Neural cell (in vitro differentiated cells): ENCODE data around the gene ISOC2. TPM values are rescaled to one million over a fixed set of nuclear protein-coding genes. Genes with fewer than 3 reads are reported as not detected.

Experiments used
- H2AFZ ChIP-seq: fragments of 200-600, 300-800 bp; sonication (generic), shearing (Covaris generic); 2 replicates; pipeline ENCODE4 v1.6.0; 2014; ENCODE audit warnings: low read depth, mild to moderate bottlenecking, antibody characterized with exemption, low read length, moderate library complexity
- H3F3A ChIP-seq: fragments of 200-600 bp; shearing (Covaris generic); 2 replicates; pipeline ENCODE4 v1.6.1; 2016; ENCODE audit warnings: mild to moderate bottlenecking, moderate library complexity, mixed read lengths, antibody characterized with exemption, low read length; ENCODE audit not compliant: insufficient read depth, poor library complexity, severe bottlenecking
- H3K27ac ChIP-seq: fragments of 200-600, 300-800 bp; sonication (generic), shearing (Covaris generic); 2 replicates; pipeline ENCODE4 v1.5.1; 2014; ENCODE audit warnings: mild to moderate bottlenecking, low read length, moderate library complexity
- H3K27me3 ChIP-seq: fragments of 300-800, 200-600 bp; sonication (generic), shearing (Covaris generic); 2 replicates; pipeline ENCODE4 v1.6.0; 2014; ENCODE audit warnings: mild to moderate bottlenecking, low read depth, low read length, moderate library complexity; ENCODE audit not compliant: insufficient read depth
- H3K36me3 ChIP-seq: fragments of 300-800, 200-600 bp; sonication (generic), shearing (Covaris generic); 2 replicates; pipeline ENCODE4 v1.5.1; 2014; ENCODE audit warnings: mild to moderate bottlenecking, antibody characterized with exemption, low read length, moderate library complexity; ENCODE audit not compliant: insufficient read depth
- H3K4me2 ChIP-seq: fragments of 300-800, 200-600 bp; sonication (generic), shearing (Covaris generic); 2 replicates; pipeline ENCODE4 v1.6.0; 2014; ENCODE audit warnings: mild to moderate bottlenecking, low read length
- H3K4me3 ChIP-seq: fragments of 300-800, 200-600 bp; sonication (generic), shearing (Covaris generic); 2 replicates; pipeline ENCODE4 v1.5.1; 2014; ENCODE audit warnings: mild to moderate bottlenecking, low read length, moderate library complexity
- H3K79me2 ChIP-seq: fragments of 200-600 bp; shearing (Covaris generic); replicated peaks from 2 replicates; pipeline ENCODE4 v1.6.0; 2014; ENCODE audit warnings: mild to moderate bottlenecking, low read length, moderate library complexity; ENCODE audit not compliant: insufficient read depth
- H3K9ac ChIP-seq: fragments of 300-800, 200-600 bp; sonication (generic), shearing (Covaris generic); 2 replicates; pipeline ENCODE4 v1.6.1; 2016; ENCODE audit warnings: mild to moderate bottlenecking, low read length, mixed read lengths
- H3K9me2 ChIP-seq: fragments of 200-600 bp; shearing (Covaris generic); 2 replicates; pipeline ENCODE4 v1.6.1; 2016; ENCODE audit warnings: mild to moderate bottlenecking, low read length, mixed read lengths; ENCODE audit not compliant: insufficient read depth
- H3K9me3 ChIP-seq: fragments of 200-600, 300-800 bp; sonication (generic), shearing (Covaris generic); 2 replicates; pipeline ENCODE4 v1.6.1; 2016; ENCODE audit warnings: mild to moderate bottlenecking, mixed run types, low read length, moderate library complexity, mixed read lengths
- H4K20me1 ChIP-seq: fragments of 200-600 bp; shearing (Covaris generic); 2 replicates; pipeline ENCODE4 v1.6.1; 2016; ENCODE audit warnings: mild to moderate bottlenecking, mixed run types; ENCODE audit not compliant: insufficient read depth
- EP300 ChIP-seq: fragments of 450-650 bp; conservative IDR thresholded peaks from 2 replicates; pipeline ENCODE4 v1.6.1; 2014; ENCODE audit warnings: antibody characterized with exemption, mild to moderate bottlenecking, moderate library complexity; ENCODE audit not compliant: poor library complexity, severe bottlenecking
- EZH2 ChIP-seq: fragments of 200-600, 300-800 bp; shearing (Covaris generic), sonication (generic); IDR thresholded peaks from 2 replicates; pipeline ENCODE4 v1.6.1; 2014; ENCODE audit warnings: antibody characterized with exemption, low read length, borderline replicate concordance, mild to moderate bottlenecking; ENCODE audit not compliant: insufficient read depth, poor library complexity, severe bottlenecking
- MXI1 ChIP-seq: fragments of 450-650 bp; conservative IDR thresholded peaks from 2 replicates; pipeline ENCODE4 v1.6.1; 2014; ENCODE audit warnings: antibody characterized with exemption, mild to moderate bottlenecking; ENCODE audit not compliant: poor library complexity, severe bottlenecking
- POLR2AphosphoS5 ChIP-seq: IDR thresholded peaks from 2 replicates; pipeline ENCODE4 v1.6.1; 2012
- RAD21 ChIP-seq: fragments of 450-650 bp; conservative IDR thresholded peaks from 2 replicates; pipeline ENCODE4 v1.6.1; 2014; ENCODE audit warnings: antibody characterized with exemption, mild to moderate bottlenecking, moderate library complexity
- SMC3 ChIP-seq: fragments of 450-650 bp; conservative IDR thresholded peaks from 2 replicates; pipeline ENCODE4 v1.6.1; 2014; ENCODE audit warnings: antibody characterized with exemption, mild to moderate bottlenecking, moderate library complexity; ENCODE audit not compliant: poor library complexity
- TAF1 ChIP-seq: IDR thresholded peaks from 2 replicates; pipeline ENCODE4 v1.6.1; 2012; ENCODE audit warnings: low read depth
- polyA plus RNA-seq: library from polyadenylated mRNA; depleted of rRNA; stranded (reverse); fragments of >200 nt; gene quantifications from 2 replicates; pipeline ENCODE4 v1.2.3, GENCODE V29; 2014
- TF ChIP-seq, protein P1 (sequence below): fragments of 450-650 bp; IDR thresholded peaks from 2 replicates; pipeline ENCODE4 v1.5.1; 2014; ENCODE audit warnings: antibody characterized with exemption, mild to moderate bottlenecking, moderate library complexity; ENCODE audit not compliant: poor library complexity, severe bottlenecking
- TF ChIP-seq, protein P2 (sequence below): IDR thresholded peaks from 2 replicates; pipeline ENCODE4 v1.6.1; 2012; ENCODE audit warnings: borderline replicate concordance

ISOC2 gene
- polyA plus RNA-seq, 1 donor from 2014 or later = 48.1 TPM

DNA sequence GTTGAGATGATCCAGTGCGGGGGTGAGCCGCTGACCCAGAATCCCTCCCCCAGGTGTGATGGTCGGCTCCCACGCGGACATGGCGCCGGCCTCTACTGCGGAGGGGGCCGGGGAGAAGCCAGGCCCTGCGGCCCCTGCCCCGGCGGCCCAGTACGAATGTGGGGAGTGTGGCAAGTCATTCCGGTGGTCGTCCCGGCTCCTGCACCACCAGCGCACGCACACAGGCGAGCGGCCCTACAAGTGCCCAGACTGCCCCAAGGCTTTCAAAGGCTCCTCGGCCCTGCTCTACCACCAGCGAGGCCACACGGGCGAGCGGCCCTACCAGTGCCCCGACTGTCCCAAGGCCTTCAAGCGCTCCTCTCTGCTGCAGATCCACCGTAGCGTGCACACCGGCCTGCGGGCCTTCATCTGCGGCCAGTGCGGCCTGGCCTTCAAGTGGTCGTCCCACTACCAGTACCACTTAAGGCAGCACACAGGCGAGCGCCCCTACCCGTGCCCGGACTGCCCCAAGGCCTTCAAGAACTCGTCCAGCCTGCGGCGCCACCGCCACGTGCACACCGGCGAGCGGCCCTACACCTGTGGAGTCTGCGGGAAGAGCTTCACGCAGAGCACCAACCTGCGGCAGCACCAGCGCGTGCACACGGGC lies 19.8 kb upstream of the ISOC2 start:
- peaks cover 22% of the 10 kb centered on the region for H3K79me2 ChIP-seq
- H3K4me2 ChIP-seq = no peak overlapping the region
- H4K20me1 ChIP-seq = no peaks in the 10 kb centered on the region
- no peaks in the 10 kb centered on the region for H3K9me3 ChIP-seq
- TF ChIP-seq POLR2AphosphoS5 (no peak), MXI1 (no peak), EZH2 (no peak), RAD21 (no peak), TAF1 (no peak), SMC3 (no peak), EP300 (no peak)
- TF ChIP-seq, protein P1, sequence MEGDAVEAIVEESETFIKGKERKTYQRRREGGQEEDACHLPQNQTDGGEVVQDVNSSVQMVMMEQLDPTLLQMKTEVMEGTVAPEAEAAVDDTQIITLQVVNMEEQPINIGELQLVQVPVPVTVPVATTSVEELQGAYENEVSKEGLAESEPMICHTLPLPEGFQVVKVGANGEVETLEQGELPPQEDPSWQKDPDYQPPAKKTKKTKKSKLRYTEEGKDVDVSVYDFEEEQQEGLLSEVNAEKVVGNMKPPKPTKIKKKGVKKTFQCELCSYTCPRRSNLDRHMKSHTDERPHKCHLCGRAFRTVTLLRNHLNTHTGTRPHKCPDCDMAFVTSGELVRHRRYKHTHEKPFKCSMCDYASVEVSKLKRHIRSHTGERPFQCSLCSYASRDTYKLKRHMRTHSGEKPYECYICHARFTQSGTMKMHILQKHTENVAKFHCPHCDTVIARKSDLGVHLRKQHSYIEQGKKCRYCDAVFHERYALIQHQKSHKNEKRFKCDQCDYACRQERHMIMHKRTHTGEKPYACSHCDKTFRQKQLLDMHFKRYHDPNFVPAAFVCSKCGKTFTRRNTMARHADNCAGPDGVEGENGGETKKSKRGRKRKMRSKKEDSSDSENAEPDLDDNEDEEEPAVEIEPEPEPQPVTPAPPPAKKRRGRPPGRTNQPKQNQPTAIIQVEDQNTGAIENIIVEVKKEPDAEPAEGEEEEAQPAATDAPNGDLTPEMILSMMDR = no peak
- TF ChIP-seq, protein P2, sequence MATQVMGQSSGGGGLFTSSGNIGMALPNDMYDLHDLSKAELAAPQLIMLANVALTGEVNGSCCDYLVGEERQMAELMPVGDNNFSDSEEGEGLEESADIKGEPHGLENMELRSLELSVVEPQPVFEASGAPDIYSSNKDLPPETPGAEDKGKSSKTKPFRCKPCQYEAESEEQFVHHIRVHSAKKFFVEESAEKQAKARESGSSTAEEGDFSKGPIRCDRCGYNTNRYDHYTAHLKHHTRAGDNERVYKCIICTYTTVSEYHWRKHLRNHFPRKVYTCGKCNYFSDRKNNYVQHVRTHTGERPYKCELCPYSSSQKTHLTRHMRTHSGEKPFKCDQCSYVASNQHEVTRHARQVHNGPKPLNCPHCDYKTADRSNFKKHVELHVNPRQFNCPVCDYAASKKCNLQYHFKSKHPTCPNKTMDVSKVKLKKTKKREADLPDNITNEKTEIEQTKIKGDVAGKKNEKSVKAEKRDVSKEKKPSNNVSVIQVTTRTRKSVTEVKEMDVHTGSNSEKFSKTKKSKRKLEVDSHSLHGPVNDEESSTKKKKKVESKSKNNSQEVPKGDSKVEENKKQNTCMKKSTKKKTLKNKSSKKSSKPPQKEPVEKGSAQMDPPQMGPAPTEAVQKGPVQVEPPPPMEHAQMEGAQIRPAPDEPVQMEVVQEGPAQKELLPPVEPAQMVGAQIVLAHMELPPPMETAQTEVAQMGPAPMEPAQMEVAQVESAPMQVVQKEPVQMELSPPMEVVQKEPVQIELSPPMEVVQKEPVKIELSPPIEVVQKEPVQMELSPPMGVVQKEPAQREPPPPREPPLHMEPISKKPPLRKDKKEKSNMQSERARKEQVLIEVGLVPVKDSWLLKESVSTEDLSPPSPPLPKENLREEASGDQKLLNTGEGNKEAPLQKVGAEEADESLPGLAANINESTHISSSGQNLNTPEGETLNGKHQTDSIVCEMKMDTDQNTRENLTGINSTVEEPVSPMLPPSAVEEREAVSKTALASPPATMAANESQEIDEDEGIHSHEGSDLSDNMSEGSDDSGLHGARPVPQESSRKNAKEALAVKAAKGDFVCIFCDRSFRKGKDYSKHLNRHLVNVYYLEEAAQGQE = no peak
- H3K27ac ChIP-seq = no peak overlapping the region
- H3K4me3 ChIP-seq = no peak overlapping the region
- H3K36me3 ChIP-seq = no peaks in the 10 kb centered on the region
- no peak overlapping the region for H3K9ac ChIP-seq
- no peak overlapping the region for H2AFZ ChIP-seq
- no peaks in the 10 kb centered on the region for H3F3A ChIP-seq
- H3K27me3 ChIP-seq = no peaks in the 10 kb centered on the region
- no peaks in the 10 kb centered on the region for H3K9me2 ChIP-seq

DNA sequence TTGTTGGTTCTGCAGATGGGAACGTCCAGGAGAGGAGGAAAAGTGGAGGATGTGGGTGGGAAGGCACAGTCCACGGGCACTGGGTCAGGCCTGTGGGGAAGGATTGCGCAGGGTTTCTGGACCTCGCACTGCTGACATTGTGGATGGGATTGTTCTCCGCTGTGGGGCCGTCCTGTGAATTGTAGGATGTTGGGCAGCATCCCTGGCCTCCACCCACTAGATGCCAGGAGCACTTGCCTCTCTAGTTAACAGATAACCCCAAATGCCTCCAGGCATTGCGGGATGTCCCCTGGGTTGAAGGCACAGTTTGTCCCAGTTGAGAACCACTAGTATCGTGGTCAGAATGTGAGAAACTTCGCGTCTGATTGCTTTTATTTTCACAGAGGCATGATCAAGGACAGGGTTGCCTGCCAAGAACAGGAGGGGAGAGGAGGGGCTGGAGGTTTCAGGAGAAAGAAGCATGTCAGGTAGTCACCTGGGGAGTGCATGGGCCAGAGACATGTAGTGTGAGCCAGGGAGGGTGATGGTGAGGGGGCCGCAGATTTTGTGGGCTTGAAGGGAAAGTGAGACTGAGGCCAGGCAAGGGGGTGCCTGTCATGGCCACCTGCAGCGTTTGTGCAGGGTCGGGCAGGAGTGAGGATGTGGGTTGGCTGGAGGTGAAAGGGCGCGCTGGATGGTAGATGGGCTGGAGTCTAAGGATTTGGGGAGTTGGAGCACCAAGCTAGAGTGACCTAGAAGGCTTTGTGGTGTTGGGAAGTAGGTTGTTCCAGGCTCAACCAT lies 18.2 kb upstream of the ISOC2 start:
- Histone ChIP-seq H3K9me2 (no peaks in the 10 kb centered on the region), H3K4me2 (no peak overlapping the region), H4K20me1 (no peaks in the 10 kb centered on the region), H2AFZ (no peak overlapping the region), H3F3A (no peaks in the 10 kb centered on the region), H3K27ac (no peak overlapping the region), H3K36me3 (no peaks in the 10 kb centered on the region), H3K9me3 (no peaks in the 10 kb centered on the region), H3K9ac (no peak overlapping the region), H3K4me3 (no peak overlapping the region), H3K79me2 (peaks cover 11% of the 10 kb centered on the region), H3K27me3 (no peaks in the 10 kb centered on the region)
- TF ChIP-seq POLR2AphosphoS5 (no peak), TAF1 (no peak), RAD21 (no peak), MXI1 (no peak), EP300 (no peak), EZH2 (no peak), SMC3 (no peak)
- TF ChIP-seq, protein P2 = no peak
